K562 (cell line): ENCODE data around the gene CNTN2.

Experiments
- JUND ChIP-seq, 2 experiments: IDR thresholded peaks; 2 replicates in 1 of 2; 3 replicates in 1 of 2; pipeline ENCODE4 v1.6.1; 2011; ENCODE audit warnings: borderline replicate concordance in 2 of 2, low read depth in 2 of 2, low read length in 2 of 2, improper control_type of control experiment in 1 of 2, missing biosample characterization in 1 of 2, missing genetic modification characterization in 1 of 2, missing genetic modification reagents in 1 of 2
- RFX5 ChIP-seq: IDR thresholded peaks from 2 replicates; pipeline ENCODE4 v1.6.1; 2011; ENCODE audit warnings: low read depth, mild to moderate bottlenecking, improper control_type of control experiment, low read length
- SAFB2 ChIP-seq: fragments of 200-400 bp; formaldehyde crosslinking; IDR thresholded peaks from 2 replicates; pipeline ENCODE4 v1.6.1; 2018; ENCODE audit warnings: borderline replicate concordance, low read length, low read depth, moderate library complexity; ENCODE audit not compliant: severe bottlenecking
- ZFP30 ChIP-seq: fragments of 250-450 bp; sonication (Bioruptor Pico); IDR thresholded peaks from 2 replicates; pipeline ENCODE4 v1.8.0; 2022; ENCODE audit warnings: moderate library complexity, mild to moderate bottlenecking, inconsistent platforms, borderline replicate concordance

- TF ChIP-seq SAFB2 (no peak), RFX5 (no peak), ZFP30 (no peak), JUND (IDR thresholded peaks at IDR 0.05; ENCODE audit: borderline replicate concordance, low read depth, low read length) (no peak), JUND (tag; IDR thresholded peaks at IDR 0.05; ENCODE audit: borderline replicate concordance, low read depth, low read length) (no peak)
Observed at GRCh38 chr1:205056956-205057568, 14.1 kb downstream of the CNTN2 start.
